MCF 10A (cell line): Measurements from ENCODE around the gene SLC2A10. TPM values are rescaled to one million over a fixed set of nuclear protein-coding genes. Genes with fewer than 3 reads are reported as not detected.

ENCODE experiments used
- BruUV-seq: library from RNA; stranded (reverse); fragments of 400-500 nt; replicated peaks from 2 replicates; lab custom pipeline; 2021; lab: Mats Ljungman, UMichigan
- CTCF ChIA-PET: fragments of 300-600 bp; sonication (Branson Sonifier 250); formaldehyde crosslinking; extraction: SDS; loops from one replicate; lab custom pipeline; 2021; ENCODE audit warnings: antibody characterized with exemption, inconsistent platforms; lab: Yijun Ruan, JAX
- POLR2A ChIA-PET: fragments of 300-600, 350-650 bp; sonication (Branson Sonifier 250); formaldehyde crosslinking; extraction: SDS; loops from one replicate; lab custom pipeline; 2020; ENCODE audit warnings: antibody characterized with exemption, inconsistent platforms; lab: Yijun Ruan, JAX
- DNase-seq: peaks from one replicate; pipeline ENCODE4 v3.0.0-alpha.2; 2018; ENCODE audit not compliant: unreplicated experiment
- H3K27ac Mint-ChIP-seq: one replicate; pipeline ENCODE4 v1.8.0; 2022; ENCODE audit warnings: mild to moderate bottlenecking, low read depth, mixed read lengths; ENCODE audit not compliant: unreplicated experiment
- H3K27me3 Mint-ChIP-seq: one replicate; pipeline ENCODE4 v1.8.0; 2022; ENCODE audit warnings: mixed read lengths; ENCODE audit not compliant: insufficient read depth, unreplicated experiment
- H3K36me3 Mint-ChIP-seq: one replicate; pipeline ENCODE4 v1.8.0; 2022; ENCODE audit warnings: mild to moderate bottlenecking, moderate library complexity, mixed read lengths; ENCODE audit not compliant: insufficient read depth, unreplicated experiment
- H3K4me1 Mint-ChIP-seq: one replicate; pipeline ENCODE4 v1.8.0; 2022; ENCODE audit warnings: mixed read lengths; ENCODE audit not compliant: insufficient read depth, unreplicated experiment
- H3K4me3 Mint-ChIP-seq: one replicate; pipeline ENCODE4 v1.8.0; 2022; ENCODE audit warnings: mild to moderate bottlenecking, moderate library complexity, mixed read lengths; ENCODE audit not compliant: unreplicated experiment
- H3K9me3 Mint-ChIP-seq: one replicate; pipeline ENCODE4 v1.8.0; 2022; ENCODE audit warnings: mixed read lengths; ENCODE audit not compliant: unreplicated experiment
- CTCF ChIP-seq: fragments of 200-600 bp; IDR thresholded peaks from one replicate; pipeline ENCODE4 v1.8.0; 2022; ENCODE audit warnings: antibody characterized with exemption, mild to moderate bottlenecking; ENCODE audit not compliant: unreplicated experiment
- intact Hi-C: fragments of 100-400 bp; cut with micrococcal nuclease; formaldehyde crosslinking; loops from 2 replicates; pipeline ENCODE4 v1.14.1; 2022
- total RNA-seq: library from RNA; stranded (reverse); gene quantifications from 2 replicates; pipeline ENCODE4 v1.2.3, GENCODE V29; 2022

SLC2A10 gene
- total RNA-seq, 1 experiment from 2014 or later = not detected

GRCh38 chr20:46743088-46743487, 33.6 kb downstream of the SLC2A10 start:
- peaks cover 9% of the 10 kb centered on the region for H3K4me1 Mint-ChIP-seq
- peaks cover 35% of the 10 kb centered on the region for H3K27me3 Mint-ChIP-seq
- H3K9me3 Mint-ChIP-seq = no peaks in the 10 kb centered on the region
- no peak overlapping the region for H3K27ac Mint-ChIP-seq
- POLR2A ChIA-PET = interaction anchor here (0.7 kb wide), 1 partner anchor 686 kb away, joined by 4 read pairs; no protein-coding TSS in a partner anchor
- no peaks in the 10 kb centered on the region for H3K36me3 Mint-ChIP-seq
- intact Hi-C loops = no loop called here
- no TSS peak for BruUV-seq
- CTCF ChIA-PET = interaction anchor here (0.6 to 1.2 kb wide), 3 partner anchors 56 to 641 kb away, joined by 3 read pairs; no protein-coding TSS in a partner anchor
- no peak for TF ChIP-seq CTCF
- H3K4me3 Mint-ChIP-seq = no peak overlapping the region
- DNase-seq = no peak

GRCh38 chr20:46746956-46747526, 37.6 kb downstream of the SLC2A10 start:
- peaks cover 29% of the 10 kb centered on the region for H3K27me3 Mint-ChIP-seq
- no peaks in the 10 kb centered on the region for H3K9me3 Mint-ChIP-seq
- H3K4me1 Mint-ChIP-seq = peaks cover 9% of the 10 kb centered on the region
- POLR2A ChIA-PET = interaction anchor here (0.5 kb wide), 2 partner anchors 9 to 571 kb away, joined by 3 to 5 read pairs; no protein-coding TSS in a partner anchor
- CTCF ChIA-PET = interaction anchor here (0.5 to 1.7 kb wide), 17 partner anchors 11 to 868 kb away, joined by 3 to 8 read pairs (median 3); no protein-coding TSS in a partner anchor
- no peak overlapping the region for H3K27ac Mint-ChIP-seq
- H3K4me3 Mint-ChIP-seq = no peak overlapping the region
- no TSS peak for BruUV-seq
- peak; percentile 15 for DNase-seq
- H3K36me3 Mint-ChIP-seq = no peaks in the 10 kb centered on the region
- intact Hi-C loops = no loop called here
- no peak for TF ChIP-seq CTCF

- Mint-ChIP-seq H3K4me1 (peaks cover 14% of the 10 kb centered on the region), H3K36me3 (no peaks in the 10 kb centered on the region), H3K9me3 (no peaks in the 10 kb centered on the region), H3K27ac (no peak overlapping the region), H3K4me3 (no peak overlapping the region), H3K27me3 (peaks cover 18% of the 10 kb centered on the region)
- no peak for DNase-seq
- ChIA-PET POLR2A (interaction anchor here (1.7 kb wide), 1 partner anchor 753 kb away, joined by 4 read pairs; the partner anchor contains the start of gene NCOA3), CTCF (interaction anchor here (0.5 to 2.4 kb wide), 9 partner anchors 9 to 635 kb away, joined by 3 to 12 read pairs (median 6); no protein-coding TSS in a partner anchor)
- no TSS peak for BruUV-seq
- intact Hi-C loops = no loop called here
- TF ChIP-seq CTCF = no peak
These were observed 39.7 kb downstream of the SLC2A10 start for GRCh38 chr20:46749147-46749546.

GRCh38 chr20:46751856-46752255, 42.4 kb downstream of the SLC2A10 start:
- no TSS peak for BruUV-seq
- no peaks in the 10 kb centered on the region for H3K36me3 Mint-ChIP-seq
- no peak for TF ChIP-seq CTCF
- no peak overlapping the region for H3K27ac Mint-ChIP-seq
- intact Hi-C loops = loop anchor here (1.0 to 10.0 kb wide), 2 partner anchors 443 to 520 kb away; no protein-coding TSS in a partner anchor
- H3K9me3 Mint-ChIP-seq = no peaks in the 10 kb centered on the region
- no peak for DNase-seq
- H3K4me3 Mint-ChIP-seq = no peak overlapping the region
- POLR2A ChIA-PET = interaction anchor here (0.9 kb wide), 1 partner anchor 62 kb away, joined by 3 read pairs; no protein-coding TSS in a partner anchor
- peaks cover 11% of the 10 kb centered on the region for H3K4me1 Mint-ChIP-seq
- CTCF ChIA-PET = interaction anchor here (0.6 to 7.5 kb wide), 19 partner anchors 11 to 1545 kb away, joined by 3 to 93 read pairs (median 4); no protein-coding TSS in a partner anchor
- peaks cover 15% of the 10 kb centered on the region for H3K27me3 Mint-ChIP-seq
